ENCODE measurements around the gene TRMT2B.

TRMT2B gene

DNA sequence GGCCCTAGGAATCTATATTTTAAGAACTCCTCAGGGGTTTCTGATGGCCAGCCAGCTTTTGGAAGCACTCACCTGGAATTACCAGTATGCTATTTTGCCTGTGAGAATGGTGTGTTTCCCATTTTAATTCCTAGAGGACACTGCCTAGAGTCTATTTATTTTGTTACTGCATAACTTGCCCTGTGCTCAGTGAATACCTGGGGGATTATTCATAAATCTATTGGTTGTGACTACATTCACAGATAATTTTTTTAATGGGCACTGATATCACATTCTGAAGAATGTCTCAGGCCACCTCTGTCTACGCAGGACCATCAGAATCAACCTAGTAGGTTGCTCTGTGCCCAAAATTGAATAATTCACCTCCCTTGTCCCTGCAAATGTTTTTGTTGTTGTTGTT is 75.7 kb downstream of the TRMT2B start:
- Mint-ChIP-seq H3K4me3 (no peak overlapping the region), H3K27ac (no peak overlapping the region), H3K4me1 (no peaks in the 10 kb centered on the region), H3K9me3 (no peaks in the 10 kb centered on the region), H3K36me3 (peaks cover 21% of the 10 kb centered on the region), H3K27me3 (no peaks in the 10 kb centered on the region)
- no peak for ATAC-seq

GRCh38 chrX:100975212-100975611 is 76.7 kb downstream of the TRMT2B start:
- Mint-ChIP-seq H3K4me3 (no peak overlapping the region), H3K27me3 (no peaks in the 10 kb centered on the region), H3K27ac (no peak overlapping the region), H3K9me3 (no peaks in the 10 kb centered on the region), H3K4me1 (no peaks in the 10 kb centered on the region), H3K36me3 (peaks cover 21% of the 10 kb centered on the region)
- ATAC-seq, result no peak

- no peaks in the 10 kb centered on the region for H3K27me3 Mint-ChIP-seq
- no peak overlapping the region for H3K27ac Mint-ChIP-seq
- no peaks in the 10 kb centered on the region for H3K9me3 Mint-ChIP-seq
- no peaks in the 10 kb centered on the region for H3K4me1 Mint-ChIP-seq
- ATAC-seq, result no peak
- H3K36me3 Mint-ChIP-seq, result peaks cover 11% of the 10 kb centered on the region
- H3K4me3 Mint-ChIP-seq, result no peak overlapping the region
Observed at GRCh38 chrX:100973411-100973810, 78.5 kb downstream of the TRMT2B start.

- Mint-ChIP-seq H3K27me3 (no peaks in the 10 kb centered on the region), H3K4me3 (no peak overlapping the region), H3K36me3 (peaks cover 2% of the 10 kb centered on the region)
Observed at GRCh38 chrX:100969936-100970335, 82.0 kb downstream of the TRMT2B start.

GRCh38 chrX:100969408-100969807 is 82.5 kb downstream of the TRMT2B start, which contains the start of gene ARL13A:
Gene ARL13A (plus strand): TSS chrX:100969708. CDS start chrX:100973690, 3,982 bp downstream.
- no peaks in the 10 kb centered on the region for H3K9me3 Mint-ChIP-seq
- H3K4me3 Mint-ChIP-seq, result no peak within 1 kb of the TSS
- H3K4me1 Mint-ChIP-seq, result no peaks in the 10 kb centered on the region
- ATAC-seq, result no peak
- no peak within 1 kb of the TSS for H3K27ac Mint-ChIP-seq
- no peaks in the 10 kb centered on the region for H3K27me3 Mint-ChIP-seq
- no peaks in the 10 kb centered on the region for H3K36me3 Mint-ChIP-seq

More at GRCh38 chrX:100969936-100970335, 82.0 kb downstream of the TRMT2B start:
- Mint-ChIP-seq H3K4me1 (no peaks in the 10 kb centered on the region), H3K9me3 (no peaks in the 10 kb centered on the region), H3K27ac (no peak overlapping the region)
- no peak for ATAC-seq

DNA sequence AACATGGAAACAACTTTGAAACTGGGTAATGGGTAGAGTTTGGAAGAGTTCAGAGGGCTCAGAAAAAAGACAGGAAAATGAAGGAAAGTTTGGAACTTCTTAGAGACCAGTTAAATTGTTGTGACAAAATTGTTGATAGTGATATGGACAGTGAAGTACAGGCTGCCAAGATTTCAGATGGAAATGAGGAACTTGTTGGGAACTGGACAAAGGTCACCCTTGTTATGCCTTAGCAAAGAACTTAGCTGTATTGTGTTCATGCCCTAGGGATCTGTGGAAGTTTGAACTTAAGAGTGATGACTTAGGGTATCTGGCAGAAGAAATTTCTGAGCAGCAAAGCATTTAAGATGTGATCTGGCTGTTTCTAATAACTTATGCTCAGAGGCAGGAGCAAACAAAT is 87.5 kb downstream of the TRMT2B start:
- no peaks in the 10 kb centered on the region for H3K4me1 Mint-ChIP-seq
- H3K9me3 Mint-ChIP-seq, result no peaks in the 10 kb centered on the region
- H3K4me3 Mint-ChIP-seq, result no peak overlapping the region
- ATAC-seq, result no peak
- H3K27me3 Mint-ChIP-seq, result no peaks in the 10 kb centered on the region
- H3K36me3 Mint-ChIP-seq, result no peaks in the 10 kb centered on the region
- H3K27ac Mint-ChIP-seq, result no peak overlapping the region

DNA sequence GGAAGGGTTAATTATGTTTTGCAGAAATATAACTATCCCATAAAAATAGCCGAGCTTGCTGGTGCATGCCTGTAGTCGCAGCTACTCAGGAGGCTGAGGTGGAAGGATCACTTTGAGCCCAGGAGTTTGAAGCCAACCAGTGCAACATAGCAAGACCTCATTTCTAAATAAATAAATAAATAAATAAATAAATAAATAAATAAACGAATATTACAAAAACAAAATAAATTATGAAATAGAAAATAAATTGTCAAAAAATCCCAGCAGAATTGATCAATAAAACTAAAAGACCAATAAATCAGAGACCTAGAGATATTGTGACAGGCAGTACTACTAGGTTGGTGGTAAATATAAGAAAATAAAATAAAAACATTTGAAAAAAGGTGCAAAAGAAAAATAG is 89.1 kb downstream of the TRMT2B start:
- H3K27ac Mint-ChIP-seq, result no peak overlapping the region
- no peaks in the 10 kb centered on the region for H3K36me3 Mint-ChIP-seq
- ATAC-seq, result no peak

More for the DNA sequence above, 89.1 kb downstream of the TRMT2B start:
- no peak overlapping the region for H3K4me3 Mint-ChIP-seq
- H3K9me3 Mint-ChIP-seq, result no peaks in the 10 kb centered on the region
- no peaks in the 10 kb centered on the region for H3K4me1 Mint-ChIP-seq
- H3K27me3 Mint-ChIP-seq, result no peaks in the 10 kb centered on the region
